Astrocyte of the spinal cord (primary cell): ENCODE data around the gene RTP3.
"Not testable (repeated sequence)": the region's sequence is repeated elsewhere in the genome, so short reads cannot be mapped to it uniquely, and the experiment has no call there.

Source experiments
- DNase-seq: peaks from one replicate; pipeline ENCODE4 v3.0.0; 2011; ENCODE audit warnings: low read depth, low spot score
- H3K4me3 ChIP-seq: 2 replicates; pipeline ENCODE4 v1.5.1; 2011; ENCODE audit warnings: low read depth, mild to moderate bottlenecking, low read length, moderate library complexity
- CTCF ChIP-seq: IDR thresholded peaks from 2 replicates; pipeline ENCODE4 v1.5.1; 2012; ENCODE audit warnings: low read depth, mild to moderate bottlenecking, low read length, inconsistent platforms
- in situ Hi-C: cut with HindIII; loops from 2 replicates; pipeline ENCODE4 v1.10.0; 2017; ENCODE audit warnings: low sequenced_read_pairs

Gene RTP3

DNA sequence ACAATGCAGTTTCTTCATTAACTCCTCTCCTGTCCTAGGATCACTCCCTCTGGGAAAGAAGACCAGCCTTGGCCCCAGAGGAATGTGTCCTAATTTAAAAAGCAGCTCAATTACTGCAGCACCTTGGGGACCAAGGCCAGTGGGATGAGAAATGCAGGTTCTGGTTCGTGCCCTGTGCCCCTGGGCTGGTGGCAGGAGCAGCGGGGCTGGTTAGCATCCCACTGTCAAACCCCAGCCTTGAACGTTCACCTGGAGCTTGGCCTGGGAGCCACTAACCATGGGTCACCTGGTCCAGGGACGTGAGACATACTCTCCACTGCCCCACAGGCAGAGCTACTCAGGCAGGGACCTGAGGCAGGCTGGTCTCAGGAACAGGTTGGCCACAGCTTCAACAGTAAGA, 8.4 kb upstream of the RTP3 start:
- no peak for TF ChIP-seq CTCF
- no peak overlapping the region for H3K4me3 ChIP-seq
- in situ Hi-C loops = no loop called here
- DNase-seq = no peak

- no peak for TF ChIP-seq CTCF
- in situ Hi-C loops = no loop called here
- DNase-seq = peak; percentile 62
- H3K4me3 ChIP-seq = no peak overlapping the region
Measured at GRCh38 chr3:46489875-46490274, 7.9 kb upstream of the RTP3 start.

DNA sequence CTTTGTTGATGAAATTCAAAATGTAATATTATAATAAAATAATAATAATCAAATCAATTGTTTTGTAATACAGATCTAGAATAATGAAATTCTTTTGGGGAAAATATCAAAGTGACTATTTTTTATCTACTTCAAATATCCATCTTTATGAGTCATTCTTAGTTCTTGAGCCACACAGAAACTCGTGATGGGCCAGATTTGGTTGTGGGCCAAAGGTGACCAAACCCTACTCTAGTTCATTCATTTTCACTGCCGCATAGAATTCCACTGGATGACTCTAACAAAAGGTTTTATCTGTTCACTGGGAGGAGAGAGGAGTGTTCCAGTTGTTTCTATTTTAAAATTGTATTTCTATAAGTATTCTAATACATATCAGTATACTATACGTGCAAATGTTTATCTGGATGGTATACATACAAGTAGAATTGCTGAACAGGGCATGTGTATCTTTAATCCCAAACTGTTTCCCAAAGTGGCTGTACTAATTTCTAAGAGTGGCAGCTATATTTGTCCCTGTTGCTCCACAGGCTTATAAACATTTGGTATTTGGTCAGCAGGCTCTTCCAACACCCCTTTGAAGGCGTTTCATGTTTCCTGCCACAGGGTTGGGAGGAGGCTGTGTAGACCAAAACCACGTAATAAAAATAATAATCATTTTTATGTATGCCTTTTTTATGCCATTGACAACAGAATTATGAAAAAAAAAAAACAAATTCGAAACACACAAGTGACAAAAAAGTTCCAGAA, 7.3 kb upstream of the RTP3 start:
- DNase-seq = no peak
- no peak overlapping the region for H3K4me3 ChIP-seq
- in situ Hi-C loops = no loop called here
- no peak for TF ChIP-seq CTCF

GRCh38 chr3:46491089-46492070, 6.4 kb upstream of the RTP3 start:
- in situ Hi-C loops = no loop called here
- TF ChIP-seq CTCF = no peak

DNA sequence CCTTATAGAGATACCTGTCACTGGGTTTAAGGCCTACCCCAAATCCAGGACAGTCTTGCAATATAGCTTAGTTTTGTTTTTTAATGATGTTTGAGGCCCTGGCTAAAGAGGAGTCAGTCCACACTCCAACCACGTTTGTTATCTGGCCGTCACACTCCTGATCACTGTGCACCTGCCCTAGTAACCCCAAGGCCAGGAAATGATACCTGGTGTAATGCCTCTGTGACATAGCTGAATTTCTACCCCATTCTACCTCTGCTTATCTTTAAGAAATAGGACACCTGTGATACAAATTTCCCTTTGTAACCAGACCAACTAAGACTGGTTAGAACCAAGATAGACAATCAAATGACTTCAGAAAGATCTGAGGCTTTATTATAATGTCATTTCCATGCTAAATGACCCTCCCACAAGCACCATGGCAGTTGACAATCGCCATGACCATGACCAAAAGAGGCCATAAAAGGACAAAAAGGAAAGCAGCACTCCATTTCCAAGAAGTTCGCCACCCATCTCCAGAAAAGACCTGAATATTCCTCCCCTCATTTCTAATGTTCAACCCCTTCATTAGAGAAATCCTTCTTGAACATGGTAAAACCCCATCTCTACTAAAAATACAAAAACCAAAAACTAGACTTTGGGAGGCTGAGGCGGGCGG, 4.8 kb upstream of the RTP3 start:
- no peak for DNase-seq
- H3K4me3 ChIP-seq = no peak overlapping the region
- TF ChIP-seq CTCF = no peak
- in situ Hi-C loops = no loop called here

More at GRCh38 chr3:46491089-46492070, 6.4 kb upstream of the RTP3 start:
- no peak for DNase-seq
- no peak overlapping the region for H3K4me3 ChIP-seq

- H3K4me3 ChIP-seq, DNase-seq, in situ Hi-C loops: not testable (repeated sequence)
Measured at GRCh38 chr3:46494491-46494890, 3.3 kb upstream of the RTP3 start.
